Ascending aorta (tissue), 2 donors: Measurements from ENCODE around the gene MSI2. TPM values are rescaled to one million over a fixed set of nuclear protein-coding genes. Genes with fewer than 3 reads are reported as not detected.

Experiments used
- DNase-seq, 2 donors: peaks; one replicate each; pipeline ENCODE4 v3.0.0-alpha.2; 2019; ENCODE audit warnings: low spot score in 2 of 2
- H3K27ac ChIP-seq, 2 donors: fragments of 200-600 bp; sonication (generic); one replicate each; pipeline ENCODE4 v1.5.1; 2016 to 2017; ENCODE audit warnings: mild to moderate bottlenecking in 1 of 2
- H3K27me3 ChIP-seq: fragments of 200-600 bp; sonication (generic); one replicate; pipeline ENCODE4 v1.5.1; 2017
- H3K36me3 ChIP-seq, 2 donors: fragments of 200-600 bp; sonication (generic); one replicate each; pipeline ENCODE4 v1.5.1; 2016
- H3K4me1 ChIP-seq, 2 donors: fragments of 200-600 bp; sonication (generic); one replicate each; pipeline ENCODE4 v1.5.1; 2016 to 2017; ENCODE audit warnings: mild to moderate bottlenecking in 1 of 2
- H3K4me3 ChIP-seq, 2 donors: fragments of 200-600 bp; sonication (generic); one replicate each; pipeline ENCODE4 v1.5.1; 2016 to 2017; ENCODE audit warnings: mild to moderate bottlenecking in 1 of 2
- H3K9me3 ChIP-seq, 2 donors: fragments of 200-600 bp; sonication (generic); one replicate each; pipeline ENCODE4 v1.5.1; 2016
- intact Hi-C: fragments of 100-400 bp; cut with DNase I; formaldehyde crosslinking; loops from one replicate; pipeline ENCODE4 v1.15.1; 2023
- total RNA-seq: library from RNA; depleted of rRNA; stranded (reverse); fragments of >200 nt; gene quantifications from one replicate; pipeline ENCODE4 v1.1.0, GENCODE V29; 2016
- TF ChIP-seq, protein P1 (sequence below), 3 experiments: fragments of 200-600 bp in 2 of 3; fragments of 450-650 bp in 1 of 3; sonication (generic) in 2 of 3; IDR thresholded peaks; one replicate each; pipeline ENCODE4 v1.5.1; 2016 to 2019; ENCODE audit warnings: antibody characterized with exemption in 3 of 3, mild to moderate bottlenecking in 1 of 3, moderate library complexity in 1 of 3

MSI2 gene
- total RNA-seq, 1 donor from 2014 or later = 11.7 TPM

GRCh38 chr17:57679356-57679755 lies 423.0 kb downstream of the MSI2 start:
- Histone ChIP-seq H3K4me1 (no peaks in the 10 kb centered on the region), H3K4me3 (no peak overlapping the region), H3K36me3 (peaks cover 7 to 9% of the 10 kb centered on the region in 2 donors), H3K27ac (no peak overlapping the region), H3K9me3 (no peaks in the 10 kb centered on the region), H3K27me3 (no peaks in the 10 kb centered on the region)
- DNase-seq = peak in 1 of 2 donors; percentile 30
- TF ChIP-seq, protein P1, sequence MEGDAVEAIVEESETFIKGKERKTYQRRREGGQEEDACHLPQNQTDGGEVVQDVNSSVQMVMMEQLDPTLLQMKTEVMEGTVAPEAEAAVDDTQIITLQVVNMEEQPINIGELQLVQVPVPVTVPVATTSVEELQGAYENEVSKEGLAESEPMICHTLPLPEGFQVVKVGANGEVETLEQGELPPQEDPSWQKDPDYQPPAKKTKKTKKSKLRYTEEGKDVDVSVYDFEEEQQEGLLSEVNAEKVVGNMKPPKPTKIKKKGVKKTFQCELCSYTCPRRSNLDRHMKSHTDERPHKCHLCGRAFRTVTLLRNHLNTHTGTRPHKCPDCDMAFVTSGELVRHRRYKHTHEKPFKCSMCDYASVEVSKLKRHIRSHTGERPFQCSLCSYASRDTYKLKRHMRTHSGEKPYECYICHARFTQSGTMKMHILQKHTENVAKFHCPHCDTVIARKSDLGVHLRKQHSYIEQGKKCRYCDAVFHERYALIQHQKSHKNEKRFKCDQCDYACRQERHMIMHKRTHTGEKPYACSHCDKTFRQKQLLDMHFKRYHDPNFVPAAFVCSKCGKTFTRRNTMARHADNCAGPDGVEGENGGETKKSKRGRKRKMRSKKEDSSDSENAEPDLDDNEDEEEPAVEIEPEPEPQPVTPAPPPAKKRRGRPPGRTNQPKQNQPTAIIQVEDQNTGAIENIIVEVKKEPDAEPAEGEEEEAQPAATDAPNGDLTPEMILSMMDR (IDR thresholded peaks at IDR 0.05) = no peak
- intact Hi-C loops = no loop called here

GRCh38 chr17:57679906-57680695 lies 423.8 kb downstream of the MSI2 start:
- Histone ChIP-seq H3K9me3 (no peaks in the 10 kb centered on the region), H3K4me1 (no peaks in the 10 kb centered on the region), H3K27ac (no peak overlapping the region), H3K27me3 (no peaks in the 10 kb centered on the region), H3K4me3 (no peak overlapping the region), H3K36me3 (peaks cover 3 to 7% of the 10 kb centered on the region in 2 donors)
- TF ChIP-seq, protein P1 (IDR thresholded peaks at IDR 0.05) = no peak
- intact Hi-C loops = no loop called here
- DNase-seq = peak in 1 of 2 donors; percentile 24

DNA sequence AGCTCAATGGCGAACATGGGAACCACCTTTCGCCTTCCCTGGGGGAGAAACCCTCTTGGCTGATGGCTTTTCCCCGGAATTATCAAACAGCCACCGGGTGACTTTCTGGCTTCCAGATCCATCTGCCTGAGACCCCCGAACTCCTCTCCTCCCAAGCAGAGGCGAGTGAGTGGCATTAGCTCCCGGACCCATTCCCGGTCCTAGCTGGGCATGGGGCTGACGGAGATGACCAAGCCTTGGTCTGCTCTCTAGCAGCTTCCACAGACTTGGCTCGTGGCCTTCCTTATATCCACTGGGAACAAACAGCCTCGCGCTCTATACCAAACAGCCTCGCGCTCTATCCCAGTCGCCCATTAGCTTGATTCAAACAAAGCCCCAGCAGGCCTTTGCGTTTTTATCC lies 426.4 kb downstream of the MSI2 start:
- Histone ChIP-seq H3K27ac (no peak overlapping the region), H3K4me1 (no peaks in the 10 kb centered on the region), H3K4me3 (no peak overlapping the region), H3K36me3 (no peaks in the 10 kb centered on the region), H3K9me3 (no peaks in the 10 kb centered on the region), H3K27me3 (no peaks in the 10 kb centered on the region)
- peak in 1 of 2 donors; percentile 12 for DNase-seq
- TF ChIP-seq, protein P1 (IDR thresholded peaks at IDR 0.05) = no peak
- intact Hi-C loops = no loop called here

- Histone ChIP-seq H3K36me3 (no peaks in the 10 kb centered on the region), H3K9me3 (no peaks in the 10 kb centered on the region), H3K27ac (no peak overlapping the region), H3K4me3 (no peak overlapping the region), H3K27me3 (no peaks in the 10 kb centered on the region), H3K4me1 (no peaks in the 10 kb centered on the region)
- peak in 1 of 2 donors; percentile 27 for DNase-seq
- TF ChIP-seq, protein P1 (IDR thresholded peaks at IDR 0.05) = no peak
- intact Hi-C loops = no loop called here
These were observed 428.6 kb downstream of the MSI2 start for GRCh38 chr17:57684711-57685498.

- Histone ChIP-seq H3K36me3 (no peaks in the 10 kb centered on the region), H3K9me3 (no peaks in the 10 kb centered on the region), H3K4me3 (no peak overlapping the region), H3K27ac (no peak overlapping the region), H3K4me1 (no peaks in the 10 kb centered on the region), H3K27me3 (no peaks in the 10 kb centered on the region)
- no peak for DNase-seq
- TF ChIP-seq, protein P1 (IDR thresholded peaks at IDR 0.05) = no peak
- intact Hi-C loops = no loop called here
These were observed 429.3 kb downstream of the MSI2 start for GRCh38 chr17:57685499-57686132.
